Endometrial microvascular endothelial cells (primary cell): ENCODE data around the gene TMEM18. TPM values are rescaled to one million over a fixed set of nuclear protein-coding genes. Genes with fewer than 3 reads are reported as not detected.
"Not testable (repeated sequence)": the region's sequence is repeated elsewhere in the genome, so short reads cannot be mapped to it uniquely, and the experiment has no call there.

Source experiments
- in situ Hi-C: cut with HindIII; loops from 2 replicates; pipeline ENCODE4 v1.10.0; 2017; ENCODE audit warnings: low sequenced_read_pairs, low pct_unique_long_range_greater_than_20kb; ENCODE audit errors: inconsistent ontology term
- total RNA-seq: library from RNA; depleted of rRNA; stranded (reverse); fragments of >200 nt; gene quantifications from one replicate; pipeline ENCODE4 v1.2.3, GENCODE V29; 2015; ENCODE audit errors: inconsistent ontology term

The TMEM18 gene
- 18.3 TPM for total RNA-seq

- in situ Hi-C loops: no loop called here
These were observed at the start of gene TMEM18 for GRCh38 chr2:677056-677958. TSS of gene TMEM18 (minus strand) at chr2:677406. CDS start at chr2:677345, 61 bp downstream.

- in situ Hi-C loops: no loop called here
These were observed 49.0 kb upstream of the TMEM18 start for GRCh38 chr2:726169-726568.

GRCh38 chr2:725468-725867, 48.3 kb upstream of the TMEM18 start:
- in situ Hi-C loops: no loop called here

- in situ Hi-C loops: no loop called here
These were observed 46.6 kb upstream of the TMEM18 start for GRCh38 chr2:723761-724160.

GRCh38 chr2:720842-721241, 43.6 kb upstream of the TMEM18 start:
- in situ Hi-C loops: no loop called here

- in situ Hi-C loops: no loop called here
These were observed 42.5 kb upstream of the TMEM18 start for GRCh38 chr2:719734-720133.

GRCh38 chr2:719191-719590, 42.0 kb upstream of the TMEM18 start:
- in situ Hi-C loops: no loop called here

- in situ Hi-C loops: no loop called here
These were observed 40.5 kb upstream of the TMEM18 start for GRCh38 chr2:717661-718060.

- in situ Hi-C loops: no loop called here
These were observed 38.8 kb upstream of the TMEM18 start for GRCh38 chr2:715854-716560.

GRCh38 chr2:715038-715437, 37.8 kb upstream of the TMEM18 start:
- in situ Hi-C loops: no loop called here

- in situ Hi-C loops: no loop called here
These were observed 37.0 kb upstream of the TMEM18 start for GRCh38 chr2:714005-714741.

GRCh38 chr2:710867-711665, 33.9 kb upstream of the TMEM18 start:
- in situ Hi-C loops: no loop called here

- in situ Hi-C loops: no loop called here
These were observed 32.0 kb upstream of the TMEM18 start for GRCh38 chr2:709138-709765.

GRCh38 chr2:708667-709066, 31.5 kb upstream of the TMEM18 start:
- in situ Hi-C loops: no loop called here

- in situ Hi-C loops: no loop called here
These were observed 28.8 kb upstream of the TMEM18 start for GRCh38 chr2:705971-706511.

- in situ Hi-C loops: not testable (repeated sequence)
These were observed 25.6 kb upstream of the TMEM18 start for GRCh38 chr2:702765-703164.

GRCh38 chr2:696999-697627, 19.9 kb upstream of the TMEM18 start:
- in situ Hi-C loops: no loop called here

- in situ Hi-C loops: no loop called here
These were observed 19.3 kb upstream of the TMEM18 start for GRCh38 chr2:696463-696862.
